ENCODE results near the gene TMED9. TPM values are rescaled to one million over a fixed set of nuclear protein-coding genes. Genes with fewer than 3 reads are reported as not detected.
"Not testable (repeated sequence)": the region's sequence is repeated elsewhere in the genome, so short reads cannot be mapped to it uniquely, and the experiment has no call there.

TMED9 gene
- total and polyA plus RNA-seq, 11 donors, result 46.2 to 321 (median 77.0) TPM

GRCh38 chr5:177620560-177620959 lies 28.6 kb downstream of the TMED9 start:
- H3K4me1 ChIP-seq, result no peaks in the 10 kb centered on the region
- WGBS, 4 donors, result 41 to 71% (median 53%) methylated on average over 2 of the region's 2 CpGs
- H3K27me3 ChIP-seq, result peaks cover 0 to 4% (median 0%) of the 10 kb centered on the region in 9 donors
- ATAC-seq (peak in 3 of 4 donors; percentile 37 to 58 (median 46)), DNase-seq (no peak)
- no peaks in the 10 kb centered on the region for H3K9me3 ChIP-seq
- peaks cover 0 to 78% (median 31%) of the 10 kb centered on the region in 9 donors for H3K36me3 ChIP-seq
- no peak overlapping the region for H3K4me3 ChIP-seq
- TF ChIP-seq POLR2A (IDR thresholded peaks at IDR 0.05), result no peak
- TF ChIP-seq, protein P1, sequence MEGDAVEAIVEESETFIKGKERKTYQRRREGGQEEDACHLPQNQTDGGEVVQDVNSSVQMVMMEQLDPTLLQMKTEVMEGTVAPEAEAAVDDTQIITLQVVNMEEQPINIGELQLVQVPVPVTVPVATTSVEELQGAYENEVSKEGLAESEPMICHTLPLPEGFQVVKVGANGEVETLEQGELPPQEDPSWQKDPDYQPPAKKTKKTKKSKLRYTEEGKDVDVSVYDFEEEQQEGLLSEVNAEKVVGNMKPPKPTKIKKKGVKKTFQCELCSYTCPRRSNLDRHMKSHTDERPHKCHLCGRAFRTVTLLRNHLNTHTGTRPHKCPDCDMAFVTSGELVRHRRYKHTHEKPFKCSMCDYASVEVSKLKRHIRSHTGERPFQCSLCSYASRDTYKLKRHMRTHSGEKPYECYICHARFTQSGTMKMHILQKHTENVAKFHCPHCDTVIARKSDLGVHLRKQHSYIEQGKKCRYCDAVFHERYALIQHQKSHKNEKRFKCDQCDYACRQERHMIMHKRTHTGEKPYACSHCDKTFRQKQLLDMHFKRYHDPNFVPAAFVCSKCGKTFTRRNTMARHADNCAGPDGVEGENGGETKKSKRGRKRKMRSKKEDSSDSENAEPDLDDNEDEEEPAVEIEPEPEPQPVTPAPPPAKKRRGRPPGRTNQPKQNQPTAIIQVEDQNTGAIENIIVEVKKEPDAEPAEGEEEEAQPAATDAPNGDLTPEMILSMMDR (IDR thresholded peaks at IDR 0.05), result no peak
- intact Hi-C loops (cut with DNase I), result no loop called here
- no peak overlapping the region for H3K27ac ChIP-seq

- H3K4me1 ChIP-seq; H3K27ac ChIP-seq; H3K4me3 ChIP-seq; DNase-seq; ATAC-seq; H3K9me3 ChIP-seq; intact Hi-C loops (cut with DNase I); H3K27me3 ChIP-seq: not testable (repeated sequence)
- peaks cover 0 to 54% (median 24%) of the 10 kb centered on the region in 9 donors for H3K36me3 ChIP-seq
- 95 to 98% (median 96%) methylated on average over 9 to 10 of the region's 10 CpGs for WGBS, 4 donors
These were observed 32.2 kb downstream of the TMED9 start for GRCh38 chr5:177624172-177624571.

DNA sequence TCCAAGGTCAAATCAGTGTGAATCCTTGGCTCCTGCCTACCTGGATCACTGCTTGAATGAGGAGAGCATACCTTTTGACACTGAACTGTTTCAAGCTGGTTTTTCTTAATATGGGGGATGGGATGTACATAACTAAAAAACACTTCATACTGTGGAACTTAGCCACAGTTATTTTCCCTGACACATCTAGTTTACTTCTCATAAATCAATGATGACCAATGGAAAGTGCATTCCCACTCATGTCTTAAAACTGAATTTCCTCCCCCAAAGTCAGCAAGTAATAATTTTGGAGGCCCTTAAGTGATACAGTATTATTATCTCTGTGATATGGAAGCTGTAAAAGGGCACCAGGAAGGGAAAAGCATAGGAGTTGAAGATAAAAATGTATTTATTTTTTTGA lies 38.2 kb downstream of the TMED9 start:
- DNase-seq; H3K36me3 ChIP-seq; H3K4me1 ChIP-seq; intact Hi-C loops (cut with DNase I); ATAC-seq; H3K9me3 ChIP-seq; H3K27ac ChIP-seq; H3K4me3 ChIP-seq; H3K27me3 ChIP-seq: not testable (repeated sequence)

DNA sequence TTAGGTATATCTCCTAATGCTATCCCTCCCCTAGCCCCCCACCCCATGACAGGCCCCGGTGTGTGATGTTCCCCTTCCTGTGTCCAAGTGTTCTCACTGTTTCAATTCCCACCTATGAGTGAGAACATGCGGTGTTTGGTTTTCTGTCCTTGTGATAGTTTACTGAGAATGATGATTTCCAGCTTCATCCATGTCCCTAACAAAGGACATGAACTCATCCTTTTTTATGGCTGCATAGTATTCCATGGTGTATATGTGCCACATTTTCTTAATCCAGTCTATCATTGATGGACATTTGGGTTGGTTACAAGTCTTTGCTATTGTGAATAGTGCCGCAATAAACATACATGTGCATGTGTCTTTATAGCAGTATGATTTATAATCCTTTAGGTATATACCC lies 42.9 kb downstream of the TMED9 start:
- intact Hi-C loops (cut with DNase I); H3K27ac ChIP-seq; DNase-seq; H3K4me3 ChIP-seq; H3K9me3 ChIP-seq; H3K4me1 ChIP-seq; H3K36me3 ChIP-seq; ATAC-seq; H3K27me3 ChIP-seq: not testable (repeated sequence)
- WGBS, 4 donors, result 95 to 99% (median 97%) methylated on average over 3 of the region's 3 CpGs

DNA sequence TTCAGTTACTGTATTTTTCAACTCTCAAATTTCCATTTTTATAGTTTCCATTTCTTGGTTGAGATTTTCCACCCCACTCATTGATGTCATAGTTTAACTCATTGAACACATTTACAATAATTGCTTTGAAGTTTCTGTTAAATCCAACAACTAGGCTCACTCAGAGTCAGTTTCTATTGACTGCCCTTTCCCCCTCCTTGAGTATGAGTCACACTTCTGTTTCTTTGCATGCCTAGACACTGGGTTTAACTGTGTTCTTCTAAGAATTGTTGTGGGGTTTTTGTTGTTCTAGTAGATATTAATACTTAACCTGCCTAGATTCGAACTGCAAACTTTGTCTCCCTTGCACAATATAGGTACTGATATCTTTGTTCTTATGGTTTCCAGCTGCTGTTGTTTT lies 53.5 kb downstream of the TMED9 start:
- DNase-seq; H3K4me3 ChIP-seq; H3K4me1 ChIP-seq; ATAC-seq; intact Hi-C loops (cut with DNase I); H3K9me3 ChIP-seq; H3K36me3 ChIP-seq; H3K27me3 ChIP-seq; H3K27ac ChIP-seq: not testable (repeated sequence)
- WGBS, 4 donors, result no CpG with 5 or more reads among the region's 1 CpG

Other genes starting within 250 kb of the TMED9 start
- 100 to 1,000 TPM in 3 of 9 donors, 10 to 100 TPM in 6; 50.2 to 155 (median 63.6) TPM for gene LMAN2, start 240.5 kb upstream of the TMED9 start, total RNA-seq
- gene LMAN2, start 240.5 kb upstream of the TMED9 start, polyA plus RNA-seq, result 100 to 1,000 TPM in 1 of 2 donors, 10 to 100 TPM in 1; 43.3 to 313 TPM
- gene RGS14, start 234.3 kb upstream of the TMED9 start, total RNA-seq, result 10 to 100 TPM in 1 of 9 donors, 1 to 10 TPM in 8; 1.3 to 10.7 (median 2.9) TPM
- 1 to 10 TPM; 3.7 to 4.9 TPM for gene RGS14, start 234.3 kb upstream of the TMED9 start, polyA plus RNA-seq
- not detected for gene SLC34A1, start 207.8 kb upstream of the TMED9 start, total RNA-seq
- gene SLC34A1, start 207.8 kb upstream of the TMED9 start, polyA plus RNA-seq, result not detected
- not detected for gene PFN3, start 191.5 kb upstream of the TMED9 start, total RNA-seq
- gene PFN3, start 191.5 kb upstream of the TMED9 start, polyA plus RNA-seq, result not detected
- gene F12, start 182.6 kb upstream of the TMED9 start, total RNA-seq, result under 1 TPM in 1 of 9 donors, not detected in 8; 0.56 TPM
- under 1 TPM in 1 of 2 donors, not detected in 1; 0.29 TPM for gene F12, start 182.6 kb upstream of the TMED9 start, polyA plus RNA-seq
- 10 to 100 TPM; 12.8 to 33.2 (median 17.3) TPM for gene GRK6, start 165.5 kb upstream of the TMED9 start, total RNA-seq
- gene GRK6, start 165.5 kb upstream of the TMED9 start, polyA plus RNA-seq, result 10 to 100 TPM in 1 of 2 donors, 1 to 10 TPM in 1; 6.8 to 29.5 TPM
- gene PRR7, start 145.4 kb upstream of the TMED9 start, total RNA-seq, result 1 to 10 TPM in 8 of 9 donors, under 1 TPM in 1; 0.82 to 5.0 (median 1.8) TPM
- gene PRR7, start 145.4 kb upstream of the TMED9 start, polyA plus RNA-seq, result 1 to 10 TPM; 1.4 to 1.5 TPM
- gene DBN1, start 118.6 kb upstream of the TMED9 start, total RNA-seq, result 10 to 100 TPM; 12.3 to 60.7 (median 23.3) TPM
- 10 to 100 TPM; 13.2 to 28.1 TPM for gene DBN1, start 118.6 kb upstream of the TMED9 start, polyA plus RNA-seq
- gene PDLIM7, start 94.6 kb upstream of the TMED9 start, total RNA-seq, result 100 to 1,000 TPM in 1 of 9 donors, 10 to 100 TPM in 8; 36.3 to 124 (median 49.4) TPM
- 10 to 100 TPM; 89.9 to 95.1 TPM for gene PDLIM7, start 94.6 kb upstream of the TMED9 start, polyA plus RNA-seq
- 10 to 100 TPM in 1 of 9 donors, 1 to 10 TPM in 7, under 1 TPM in 1; 0.77 to 23.8 (median 2.7) TPM for gene DOK3, start 82.4 kb upstream of the TMED9 start, total RNA-seq
- 1 to 10 TPM; 1.1 to 3.0 TPM for gene DOK3, start 82.4 kb upstream of the TMED9 start, polyA plus RNA-seq
- 10 to 100 TPM; 24.4 to 53.8 (median 37.7) TPM for gene DDX41, start 75.2 kb upstream of the TMED9 start, total RNA-seq
- 10 to 100 TPM; 33.0 to 65.4 TPM for gene DDX41, start 75.2 kb upstream of the TMED9 start, polyA plus RNA-seq
- gene FAM193B, start 37.6 kb upstream of the TMED9 start, total RNA-seq, result 10 to 100 TPM; 13.1 to 34.4 (median 20.2) TPM
- gene FAM193B, start 37.6 kb upstream of the TMED9 start, polyA plus RNA-seq, result 10 to 100 TPM; 17.4 to 58.9 TPM
- gene B4GALT7, start 7.9 kb downstream of the TMED9 start, total RNA-seq, result 10 to 100 TPM; 10.5 to 23.5 (median 17.7) TPM
- 10 to 100 TPM; 18.4 to 24.7 TPM for gene B4GALT7, start 7.9 kb downstream of the TMED9 start, polyA plus RNA-seq
- 10 to 100 TPM in 1 of 9 donors, 1 to 10 TPM in 7, not detected in 1; 1.1 to 11.0 (median 2.4) TPM for gene FAM153A, start 190.7 kb downstream of the TMED9 start, total RNA-seq
- gene FAM153A, start 190.7 kb downstream of the TMED9 start, polyA plus RNA-seq, result 1 to 10 TPM; 2.6 to 3.1 TPM

Measured in heart left ventricle (tissue), 16 donors.